ENCODE measurements around the gene PSMA6.
A peak's percentile ranks its signal among the peaks of the same experiment; 100 is the strongest.
"Not testable (repeated sequence)": the region's sequence is repeated elsewhere in the genome, so short reads cannot be mapped to it uniquely, and the experiment has no call there.

The PSMA6 gene

DNA sequence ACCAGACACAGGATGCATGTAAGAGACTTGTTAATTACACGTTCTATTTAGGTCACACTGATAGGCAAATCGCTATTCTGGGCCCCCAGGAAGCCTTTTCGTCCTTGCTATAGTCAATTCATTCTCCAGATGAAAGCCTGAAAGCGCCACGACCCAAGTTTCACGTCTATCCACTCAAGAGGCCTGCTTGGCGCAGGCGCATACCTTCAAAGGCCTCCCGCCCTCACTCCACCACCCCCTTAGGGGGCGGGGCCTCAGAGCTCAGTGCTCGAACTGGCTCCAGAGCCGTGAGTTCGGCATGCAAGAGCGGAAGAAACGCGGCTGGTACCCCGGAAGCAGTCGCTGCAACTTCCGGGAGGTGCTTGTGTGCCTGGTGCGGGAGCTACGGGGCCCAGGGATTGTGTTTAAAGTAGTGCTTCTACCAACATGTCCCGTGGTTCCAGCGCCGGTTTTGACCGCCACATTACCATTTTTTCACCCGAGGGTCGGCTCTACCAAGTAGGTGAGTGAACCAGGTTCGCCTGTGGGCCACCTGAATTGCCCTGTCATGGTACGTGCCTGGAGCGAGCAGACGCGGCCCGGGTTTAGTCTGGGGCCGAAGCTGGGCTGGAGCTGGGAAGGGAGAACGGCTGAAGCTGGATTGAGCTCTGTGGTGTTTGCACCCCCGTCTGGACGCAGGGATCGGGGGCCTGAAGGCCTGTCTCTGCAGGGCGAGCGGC, at the start of gene PSMA6:
TSS of gene PSMA6 (plus strand) at position 332 of the 719 bp plus-strand sequence. CDS start at position 427, 95 bp downstream.
- DNase-seq = peak; percentile 99

DNA sequence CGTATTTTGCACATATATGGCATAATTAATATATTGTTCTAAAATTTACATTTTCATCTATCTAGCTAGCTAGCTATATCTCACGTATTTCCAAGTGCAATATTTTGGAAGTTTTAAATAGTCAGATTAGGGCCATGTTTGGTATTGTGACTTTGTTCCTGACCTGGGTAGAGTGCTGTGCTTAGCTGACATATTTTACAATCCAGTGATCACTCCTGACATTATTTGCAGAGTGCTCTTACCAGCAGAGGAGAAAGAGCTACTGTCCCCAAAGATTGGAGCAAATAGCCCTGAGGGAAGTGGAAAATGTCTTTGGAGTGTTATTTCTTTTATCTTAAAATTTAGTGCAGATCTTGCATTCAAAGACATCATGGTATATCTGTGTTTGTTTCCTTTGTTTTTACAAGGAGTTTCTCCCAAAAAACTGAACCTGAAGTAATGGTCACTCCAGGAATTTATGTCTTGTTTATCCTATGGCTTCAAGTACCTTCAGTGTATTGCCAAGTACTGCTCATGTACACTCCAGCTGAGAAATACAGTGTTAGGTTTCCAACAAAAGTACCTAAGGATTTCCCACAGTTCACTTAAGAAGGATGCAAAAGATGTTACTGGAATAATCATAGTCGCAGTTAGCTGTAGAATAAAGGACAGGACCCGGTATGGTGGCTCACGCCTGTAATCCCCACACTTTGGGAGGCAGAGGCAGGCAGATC, 49.4 kb upstream of the PSMA6 start:
- DNase-seq = no peak

DNA sequence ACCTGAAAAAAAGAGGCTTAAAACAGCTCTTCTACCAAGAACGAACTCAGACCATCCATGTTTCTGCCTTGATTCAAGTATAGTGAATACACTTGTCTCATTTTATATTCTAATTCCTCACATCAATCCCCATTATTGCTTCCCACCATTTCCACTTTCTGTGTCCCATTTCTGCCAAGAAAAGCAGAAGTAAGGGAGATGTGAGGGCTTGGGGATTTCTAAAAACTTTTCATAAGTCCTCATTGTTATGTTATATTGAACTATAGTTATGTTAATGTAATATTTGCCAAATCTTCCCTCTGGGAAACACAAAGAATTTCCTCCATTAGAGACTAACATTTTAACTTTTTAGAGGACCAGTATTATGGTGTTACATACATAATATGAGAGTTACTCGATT, 48.2 kb upstream of the PSMA6 start:
- DNase-seq = no peak

DNA sequence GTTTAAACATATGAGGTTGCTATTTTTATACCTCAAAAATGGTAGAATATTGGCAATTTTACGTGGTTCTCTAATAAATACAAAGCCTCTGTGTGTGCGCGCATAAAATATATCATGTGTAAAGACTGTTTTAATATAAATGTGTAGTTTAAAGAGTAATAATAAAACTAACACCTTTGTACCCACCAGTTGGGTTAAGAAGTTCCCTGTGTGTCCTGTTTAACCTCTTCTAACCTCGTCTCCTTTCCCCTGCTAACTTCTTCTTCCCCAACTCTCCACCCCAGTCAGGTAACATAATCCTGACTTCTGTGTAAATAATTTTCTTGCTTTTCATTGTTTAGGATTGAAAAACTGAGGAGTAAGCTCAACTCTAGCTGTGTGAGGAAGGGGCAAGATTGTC, 47.6 kb upstream of the PSMA6 start:
- no peak for DNase-seq

DNA sequence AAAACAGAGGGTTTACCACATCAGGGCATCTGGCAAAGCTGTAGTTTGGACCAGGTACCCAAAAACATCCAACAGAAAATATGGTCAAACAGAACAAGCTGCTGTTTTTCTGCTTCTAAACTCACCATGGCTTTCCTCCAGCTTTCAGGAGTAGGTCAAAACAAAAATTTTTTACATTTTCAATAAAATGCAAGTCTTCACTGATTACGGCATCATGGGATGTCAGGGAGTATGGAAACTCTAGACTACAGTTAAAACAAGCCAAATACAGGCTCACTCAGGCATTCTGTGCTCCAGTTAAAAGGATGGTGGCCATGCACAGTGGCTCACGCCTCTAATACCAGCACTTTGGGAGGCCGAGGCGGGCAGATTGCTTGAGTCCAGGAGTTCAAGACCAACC, 47.1 kb upstream of the PSMA6 start:
- DNase-seq = no peak

DNA sequence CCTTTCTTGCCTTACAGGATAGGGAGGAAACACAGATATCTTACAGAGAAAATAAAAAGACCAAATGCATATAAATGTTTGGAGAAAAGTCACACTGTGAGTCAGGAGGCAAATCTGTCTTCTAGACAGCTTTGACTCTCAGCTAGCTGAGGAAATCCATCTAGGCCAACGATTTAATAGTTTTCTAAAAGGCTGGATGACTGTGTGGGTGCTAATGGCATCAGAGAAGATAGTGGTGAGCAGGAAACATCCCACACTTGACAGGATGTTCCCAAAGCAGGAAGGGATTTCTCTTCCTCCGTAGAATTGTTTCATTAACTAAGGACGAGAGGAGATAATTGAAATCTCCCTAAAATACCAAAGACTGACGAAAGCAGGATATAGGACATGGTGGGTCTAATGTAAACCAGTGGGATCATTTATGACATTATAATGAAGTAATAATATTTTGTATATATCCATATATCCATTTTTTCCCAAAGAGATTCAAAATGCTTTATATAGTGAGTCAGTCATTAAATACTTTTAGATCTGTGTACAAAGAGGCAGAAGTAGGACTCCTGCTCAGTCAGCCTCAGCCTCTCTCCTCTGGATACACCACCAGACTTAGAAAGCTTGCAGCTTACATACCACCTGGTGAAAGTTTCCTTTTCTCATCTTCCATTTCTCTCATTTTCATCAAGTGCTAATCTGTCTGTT, 44.3 kb upstream of the PSMA6 start:
- no peak for DNase-seq

DNA sequence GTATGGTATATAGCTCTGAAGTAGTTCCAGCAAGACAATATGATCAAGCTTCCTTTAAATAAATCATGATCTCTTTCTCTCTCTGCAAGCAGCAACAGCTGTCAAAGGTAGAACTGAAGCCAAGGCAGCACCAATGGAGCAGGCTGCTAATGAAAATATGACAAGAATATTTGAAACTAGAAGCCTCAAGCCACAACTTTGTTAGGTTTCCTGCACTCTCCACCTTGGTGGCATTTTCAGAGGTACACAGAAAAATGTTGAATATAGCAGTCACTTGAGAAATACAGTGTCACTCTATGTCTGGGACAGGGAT, 43.8 kb upstream of the PSMA6 start:
- DNase-seq = no peak

DNA sequence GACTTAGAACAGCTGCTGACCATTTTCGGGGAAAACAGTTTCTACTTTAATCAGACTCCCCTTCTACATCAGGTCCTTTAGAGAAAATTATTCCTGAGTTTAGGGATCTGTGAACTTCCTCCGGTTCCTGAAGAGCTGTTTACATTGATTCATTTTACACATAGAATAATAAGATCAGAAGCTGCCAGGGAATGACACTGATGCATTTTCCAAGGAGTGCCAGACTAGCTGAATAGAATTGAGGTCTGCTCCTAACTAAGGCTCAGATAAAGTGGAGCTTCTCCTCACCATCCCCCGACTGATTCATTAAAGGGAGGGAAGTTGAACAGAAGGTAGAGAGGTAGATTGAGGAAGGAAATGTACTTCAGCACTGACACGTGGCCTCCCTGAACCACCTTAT, 41.9 kb upstream of the PSMA6 start:
- no peak for DNase-seq

DNA sequence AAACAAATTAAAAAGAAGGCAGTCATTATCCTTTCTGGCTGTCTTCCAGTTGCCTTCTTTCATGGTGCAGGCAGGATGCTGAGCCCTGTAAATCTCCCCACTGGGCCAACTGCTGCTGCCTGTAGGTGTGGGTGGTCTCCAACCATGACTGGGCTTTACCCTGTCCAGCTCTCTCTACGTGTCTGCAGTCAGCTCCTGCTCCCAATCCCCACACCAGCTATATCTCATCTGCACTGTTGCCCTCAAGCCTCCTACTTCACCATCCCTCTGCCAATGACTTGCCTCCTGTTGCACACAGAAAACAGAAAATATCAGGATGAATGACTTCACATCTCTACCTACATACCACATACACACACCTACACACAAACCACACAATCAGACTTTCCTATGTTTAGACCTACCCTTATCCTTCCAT, 39.7 kb upstream of the PSMA6 start:
- DNase-seq = no peak

DNA sequence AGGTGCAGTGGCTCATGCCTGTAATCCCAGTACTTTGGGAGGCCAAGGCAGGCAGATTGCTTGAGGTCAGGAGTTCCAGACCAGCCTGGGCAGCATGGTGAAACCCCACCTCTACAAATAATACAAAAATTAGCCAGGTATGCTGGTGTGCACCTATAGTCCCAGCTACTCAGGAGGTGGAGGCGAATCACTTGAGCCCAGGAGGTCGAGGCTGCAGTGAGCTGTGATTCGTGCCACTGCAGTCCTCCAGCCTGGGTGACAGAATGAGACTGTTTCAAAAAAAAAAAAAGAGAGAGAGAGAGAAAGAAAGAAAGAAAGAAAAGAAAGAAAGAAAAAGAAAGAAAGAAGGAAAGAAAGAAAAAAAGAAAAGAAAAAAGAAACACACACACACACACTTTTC, 39.1 kb upstream of the PSMA6 start:
- not testable (repeated sequence) for DNase-seq

DNA sequence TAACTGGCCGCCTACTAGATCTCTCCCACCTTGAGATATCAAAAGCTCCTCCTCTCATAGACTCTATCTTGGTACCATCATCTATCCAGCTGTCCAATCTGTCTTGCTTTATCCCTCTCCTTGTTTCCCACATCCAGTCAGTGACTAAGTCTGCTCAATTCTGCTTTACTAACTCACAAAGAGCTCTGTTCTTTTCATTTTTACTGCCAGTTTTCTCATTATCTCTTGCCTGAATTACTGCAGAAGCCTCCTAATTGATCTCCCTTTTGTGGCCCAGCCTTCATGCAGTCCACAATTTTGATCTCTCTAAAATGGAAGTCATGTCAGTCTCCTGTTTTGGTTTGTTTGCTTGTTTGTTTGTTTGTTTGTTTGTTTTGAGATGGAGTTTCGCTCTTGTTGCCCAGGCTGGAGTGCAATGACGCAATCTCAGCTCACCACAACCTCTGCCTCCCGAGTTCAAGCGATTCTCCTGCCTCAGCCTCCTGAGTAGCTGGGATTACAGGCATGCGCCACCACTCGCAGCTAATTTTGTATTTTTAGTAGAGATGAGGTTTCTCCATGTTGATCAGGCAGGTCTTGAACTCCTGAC, 38.1 kb upstream of the PSMA6 start:
- DNase-seq = not testable (repeated sequence)

DNA sequence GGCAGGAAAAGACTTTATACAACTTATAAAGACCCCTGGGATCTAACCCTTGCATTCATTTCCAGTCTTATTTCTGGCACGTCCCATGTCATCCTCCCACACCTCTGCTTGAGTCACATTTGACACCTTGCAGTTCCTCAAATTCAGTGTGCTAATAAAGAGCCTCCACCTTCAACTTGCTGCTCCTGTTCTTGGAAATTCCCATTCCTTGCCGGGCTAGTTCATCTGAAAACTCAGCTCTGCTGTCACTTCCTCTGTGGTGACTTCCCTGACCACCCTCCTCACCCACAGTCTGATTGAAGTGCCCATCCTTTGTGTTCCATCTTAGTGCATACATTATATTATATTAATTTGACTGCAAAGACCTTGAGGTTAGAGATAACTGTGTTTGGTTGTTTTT, 37.4 kb upstream of the PSMA6 start:
- peak; percentile 33 to 35 for DNase-seq

DNA sequence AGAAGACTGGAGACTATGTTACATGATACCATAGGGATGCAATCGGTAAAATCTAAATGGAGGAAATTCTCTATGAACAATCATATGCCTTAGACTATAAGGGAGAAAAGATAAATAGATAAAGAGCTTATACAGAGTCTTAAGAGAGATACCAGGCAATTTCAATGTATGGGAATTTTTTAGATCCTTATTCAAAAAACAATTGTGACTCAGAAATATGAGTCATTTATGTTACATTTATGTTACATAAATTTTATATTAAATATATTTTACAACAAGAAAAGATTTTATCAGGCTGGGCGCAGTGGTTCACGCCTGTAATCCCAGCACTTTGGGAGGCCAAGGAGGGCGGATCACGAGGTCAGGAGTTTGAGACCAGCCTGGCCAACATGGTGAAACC, 36.5 kb upstream of the PSMA6 start:
- no peak for DNase-seq

DNA sequence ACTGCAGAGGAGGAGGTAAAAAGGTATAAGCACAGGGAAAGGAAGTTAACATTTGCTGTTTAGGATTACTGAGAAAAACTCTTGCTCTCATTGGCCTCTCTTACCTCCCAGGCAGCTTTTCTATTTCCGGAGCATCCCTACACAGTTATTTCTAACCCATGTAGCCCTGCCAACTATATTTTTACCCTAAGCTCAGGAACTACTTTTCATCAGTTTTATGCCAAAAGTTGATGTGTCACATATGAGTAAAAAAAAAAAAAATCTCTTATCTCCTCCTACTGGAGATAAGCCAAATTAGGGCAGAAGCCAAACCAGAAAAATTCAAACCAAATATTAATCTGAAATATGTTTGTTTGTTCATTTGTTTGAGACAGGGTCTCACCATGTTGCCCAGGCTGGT, 34.4 kb upstream of the PSMA6 start:
- no peak for DNase-seq

DNA sequence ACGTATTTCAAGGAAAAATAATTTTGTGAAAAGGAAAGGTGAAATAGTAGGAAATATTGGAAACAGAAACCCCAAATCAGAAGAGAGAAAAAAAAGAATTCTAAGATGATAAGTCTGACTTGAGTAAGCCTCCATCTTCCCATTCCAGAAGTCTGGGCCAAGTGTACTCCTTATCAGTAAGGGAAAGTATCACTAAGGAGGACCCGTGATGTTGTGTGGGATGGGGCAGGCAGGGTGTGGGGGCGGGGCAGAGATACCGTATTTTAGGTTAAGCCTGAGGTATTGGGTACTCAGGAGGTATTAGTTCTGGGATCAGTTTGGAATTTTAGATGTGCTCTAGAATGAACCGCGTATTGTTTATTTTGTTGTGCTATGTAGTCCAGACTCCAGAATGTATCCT, 33.8 kb upstream of the PSMA6 start:
- DNase-seq = no peak

DNA sequence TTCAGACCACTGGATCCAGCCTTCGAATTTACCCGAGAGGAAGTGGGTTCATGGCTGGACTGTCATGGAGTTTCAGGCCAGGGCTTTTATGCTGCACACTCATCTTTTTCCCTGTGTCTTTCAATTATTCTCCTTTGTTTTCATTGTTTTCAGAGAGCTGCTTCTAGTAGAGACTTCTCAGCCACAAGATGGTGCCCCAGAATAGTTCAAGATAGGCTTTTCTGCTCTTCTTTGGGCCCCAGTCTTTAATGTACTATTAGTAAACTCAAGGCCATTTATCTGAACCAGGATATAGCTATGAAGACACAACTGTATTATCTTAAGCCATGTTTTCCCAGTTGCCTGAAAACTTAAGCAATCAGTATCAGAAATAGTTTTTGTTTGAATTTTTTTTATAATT, 30.4 kb upstream of the PSMA6 start:
- DNase-seq = peak in 1 of 2 donors; percentile 36

DNA sequence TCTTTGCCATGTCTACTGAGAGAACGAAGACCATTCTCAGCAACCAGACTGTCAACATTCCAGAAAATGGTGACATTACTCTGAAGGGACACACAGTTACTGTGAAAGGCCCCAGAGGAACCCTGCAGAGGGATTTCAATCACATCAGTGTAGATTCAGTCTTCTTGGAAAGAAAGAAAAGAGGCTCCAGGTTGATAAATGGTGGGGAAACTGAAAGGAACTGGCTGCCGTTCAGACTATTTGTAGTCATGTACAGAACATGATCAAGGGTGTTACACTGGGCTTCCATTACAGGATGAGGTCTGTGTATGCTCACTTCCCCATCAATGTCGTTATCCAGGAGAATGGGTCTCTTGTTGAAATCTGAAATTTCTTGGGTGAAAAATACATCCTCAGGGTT, 29.7 kb upstream of the PSMA6 start:
- DNase-seq = no peak

DNA sequence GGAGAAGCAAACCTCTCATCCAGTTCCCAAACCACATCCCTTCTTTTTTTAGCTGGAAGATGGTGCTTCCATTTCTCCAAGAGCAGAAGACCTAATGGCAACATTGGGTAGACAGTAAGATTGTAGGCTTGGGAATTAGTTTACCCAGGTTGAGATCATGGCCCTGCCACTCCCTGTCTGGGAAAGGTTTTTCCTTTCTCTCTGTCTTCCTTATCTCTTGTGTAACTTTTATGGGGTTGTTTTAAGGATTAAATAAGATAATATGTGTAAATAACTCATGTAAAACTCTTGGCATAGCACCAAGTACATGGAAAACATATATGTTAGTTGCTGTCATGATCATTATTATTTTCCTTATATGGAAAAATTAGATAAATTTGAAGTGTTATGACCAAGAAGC, 23.2 kb upstream of the PSMA6 start:
- no peak for DNase-seq

DNA sequence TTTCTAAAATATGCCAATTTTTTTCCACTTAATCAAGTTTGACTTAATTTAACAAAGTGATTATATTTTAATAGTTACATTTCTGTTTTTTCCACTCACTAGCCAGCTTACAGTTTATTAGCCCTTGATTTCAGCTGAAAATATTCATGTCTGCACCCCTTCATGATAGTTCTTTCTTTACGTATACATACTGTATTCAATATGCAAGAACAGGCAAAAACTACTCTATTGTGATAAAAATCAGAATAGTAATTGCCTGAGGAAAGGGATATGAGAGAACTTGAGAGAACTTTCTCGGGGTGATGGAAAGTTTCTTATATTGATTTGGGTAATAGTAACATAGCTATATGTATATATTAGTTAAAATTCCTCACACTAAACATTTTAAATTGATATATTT, 17.4 kb upstream of the PSMA6 start:
- no peak for DNase-seq

DNA sequence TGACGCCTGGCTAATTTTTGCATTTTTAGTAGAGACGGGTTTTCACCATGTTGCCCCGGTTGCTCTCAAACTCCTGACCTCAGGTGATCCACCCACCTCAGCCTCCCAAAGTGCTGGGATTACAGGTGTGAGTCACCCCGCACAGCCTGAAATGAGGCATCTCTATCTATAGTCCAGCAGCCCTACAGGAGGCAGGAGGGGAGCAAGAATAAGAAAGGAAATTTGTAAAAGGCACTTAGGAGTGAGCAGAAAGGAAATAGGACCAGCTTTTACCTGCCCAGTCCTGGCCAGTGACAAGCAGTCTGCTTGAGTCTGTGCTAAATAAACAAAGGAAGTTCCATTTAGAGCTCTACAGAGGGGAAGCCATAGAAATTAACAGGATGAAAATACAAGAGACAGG, 15.0 kb upstream of the PSMA6 start:
- no peak for DNase-seq

DNA sequence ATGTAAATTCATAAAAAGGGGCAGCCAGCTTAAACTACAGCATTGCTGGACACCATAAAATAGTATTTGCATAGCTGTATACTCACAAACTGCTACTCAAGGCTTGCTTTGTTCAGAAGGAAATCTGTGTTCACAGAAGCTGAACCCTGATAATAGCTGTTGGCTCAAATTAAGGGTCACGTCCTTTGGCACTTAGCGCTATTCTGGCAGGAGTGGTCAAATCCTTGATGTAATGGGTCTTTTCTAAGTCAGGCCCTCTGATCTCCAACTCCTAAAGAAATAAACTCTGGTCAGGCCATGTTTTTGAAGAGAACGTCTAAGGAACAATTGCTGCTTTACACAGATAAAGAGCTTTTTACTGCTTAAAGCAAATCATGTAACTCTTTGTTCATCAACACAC, 12.8 kb upstream of the PSMA6 start:
- DNase-seq = no peak

DNA sequence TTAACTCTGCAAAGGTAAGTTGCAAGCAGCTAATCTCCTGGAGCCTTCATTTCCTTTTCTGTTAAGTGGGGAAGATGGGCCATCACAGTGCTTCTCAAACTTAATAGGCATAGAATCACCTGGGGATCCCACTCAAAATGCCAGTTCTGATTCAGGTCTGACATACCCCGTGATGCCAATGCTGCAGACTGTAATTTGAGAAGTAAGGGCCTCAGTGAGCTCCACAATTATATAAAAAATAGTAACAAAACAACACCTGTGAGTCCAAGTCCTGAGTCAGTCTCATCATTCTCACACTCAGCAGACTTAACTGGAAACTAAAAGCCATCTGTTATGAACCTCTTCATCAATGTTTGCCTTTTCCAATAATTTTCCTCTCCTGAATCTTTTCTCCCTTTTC, 10.8 kb upstream of the PSMA6 start:
- DNase-seq = no peak

DNA sequence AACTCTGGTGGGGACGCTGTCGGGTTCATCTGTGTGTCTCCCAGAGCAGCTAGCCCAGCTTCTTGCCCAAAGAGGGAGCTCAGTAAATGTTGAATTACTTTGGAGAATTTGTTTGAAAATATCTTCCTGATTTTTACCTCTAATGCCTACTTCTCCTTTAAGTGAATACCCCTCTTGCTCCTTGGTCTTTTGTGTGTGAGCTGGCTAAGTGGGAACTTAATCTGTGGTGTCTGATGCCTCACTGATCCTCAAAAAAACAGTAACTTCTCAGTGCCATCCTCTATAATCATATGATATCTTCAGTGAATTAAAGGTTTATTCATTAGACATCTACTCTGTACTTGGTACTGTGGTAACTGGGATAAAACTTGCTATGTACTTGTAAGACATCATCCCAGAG, 7.7 kb upstream of the PSMA6 start:
- DNase-seq = no peak
